Activated T-cell treated with anti-CD3 and anti-CD28 coated beads, Interleukin-2, amount 50 U/mL, for 24 hours (primary cell): ENCODE data around the gene C5.

ENCODE experiments used
- DNase-seq: peaks from one replicate; pipeline ENCODE4 v3.0.0-alpha.2; 2020
- H3K27ac Mint-ChIP-seq: 2 replicates; pipeline ENCODE4 v1.8.0; 2020; ENCODE audit warnings: mild to moderate bottlenecking, mixed read lengths
- H3K27me3 Mint-ChIP-seq: 2 replicates; pipeline ENCODE4 v1.8.0; 2020; ENCODE audit warnings: mixed read lengths
- H3K36me3 Mint-ChIP-seq: 2 replicates; pipeline ENCODE4 v1.8.0; 2020; ENCODE audit warnings: low read depth, mixed read lengths
- H3K4me1 Mint-ChIP-seq: 2 replicates; pipeline ENCODE4 v1.8.0; 2020; ENCODE audit warnings: low read depth, mixed read lengths
- H3K4me3 Mint-ChIP-seq: 2 replicates; pipeline ENCODE4 v1.8.0; 2020; ENCODE audit warnings: mild to moderate bottlenecking, moderate library complexity, mixed read lengths
- H3K9me3 Mint-ChIP-seq: 2 replicates; pipeline ENCODE4 v1.8.0; 2020; ENCODE audit warnings: mixed read lengths

C5 gene

GRCh38 chr9:120949290-120949689 lies 100.8 kb downstream of the C5 start:
- H3K4me1 Mint-ChIP-seq: no peaks in the 10 kb centered on the region
- no peak for DNase-seq
- H3K9me3 Mint-ChIP-seq: no peaks in the 10 kb centered on the region
- H3K36me3 Mint-ChIP-seq: no peaks in the 10 kb centered on the region
- H3K4me3 Mint-ChIP-seq: no peak overlapping the region
- H3K27ac Mint-ChIP-seq: no peak overlapping the region
- H3K27me3 Mint-ChIP-seq: no peaks in the 10 kb centered on the region

- H3K9me3 Mint-ChIP-seq: no peaks in the 10 kb centered on the region
- H3K4me3 Mint-ChIP-seq: no peak overlapping the region
- no peak overlapping the region for H3K27ac Mint-ChIP-seq
- no peaks in the 10 kb centered on the region for H3K27me3 Mint-ChIP-seq
- no peaks in the 10 kb centered on the region for H3K4me1 Mint-ChIP-seq
- no peaks in the 10 kb centered on the region for H3K36me3 Mint-ChIP-seq
- no peak for DNase-seq
Measured at GRCh38 chr9:120948824-120949223, 101.3 kb downstream of the C5 start.

- no peak for DNase-seq
- H3K9me3 Mint-ChIP-seq: no peaks in the 10 kb centered on the region
- no peak overlapping the region for H3K4me3 Mint-ChIP-seq
- no peaks in the 10 kb centered on the region for H3K27me3 Mint-ChIP-seq
- H3K36me3 Mint-ChIP-seq: no peaks in the 10 kb centered on the region
- no peak overlapping the region for H3K27ac Mint-ChIP-seq
- no peaks in the 10 kb centered on the region for H3K4me1 Mint-ChIP-seq
Measured at GRCh38 chr9:120947222-120947621, 102.9 kb downstream of the C5 start.

DNA sequence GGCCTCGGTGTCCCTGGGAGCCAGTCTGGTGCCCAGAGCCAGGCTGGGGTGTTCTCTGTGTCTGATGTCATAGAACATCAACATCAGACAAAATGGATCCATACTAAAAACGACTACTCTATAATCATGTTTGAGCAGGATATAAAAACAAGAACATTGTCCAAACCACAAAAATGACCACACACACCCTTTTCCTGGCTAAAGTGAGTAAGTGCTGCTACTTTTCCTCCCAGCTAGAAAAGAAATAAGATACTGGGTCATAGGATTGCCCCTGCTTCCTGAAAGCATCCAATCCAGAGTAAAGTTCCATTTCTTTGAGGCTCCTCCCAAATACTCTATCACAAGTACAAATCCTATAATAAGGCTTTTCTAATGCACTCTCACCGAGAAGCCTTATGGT lies 103.8 kb downstream of the C5 start:
- Mint-ChIP-seq H3K36me3 (no peaks in the 10 kb centered on the region), H3K27me3 (no peaks in the 10 kb centered on the region), H3K9me3 (no peaks in the 10 kb centered on the region), H3K4me3 (no peak overlapping the region), H3K4me1 (no peaks in the 10 kb centered on the region), H3K27ac (no peak overlapping the region)
- no peak for DNase-seq

GRCh38 chr9:120944948-120945347 lies 105.1 kb downstream of the C5 start:
- H3K27ac Mint-ChIP-seq: no peak overlapping the region

DNA sequence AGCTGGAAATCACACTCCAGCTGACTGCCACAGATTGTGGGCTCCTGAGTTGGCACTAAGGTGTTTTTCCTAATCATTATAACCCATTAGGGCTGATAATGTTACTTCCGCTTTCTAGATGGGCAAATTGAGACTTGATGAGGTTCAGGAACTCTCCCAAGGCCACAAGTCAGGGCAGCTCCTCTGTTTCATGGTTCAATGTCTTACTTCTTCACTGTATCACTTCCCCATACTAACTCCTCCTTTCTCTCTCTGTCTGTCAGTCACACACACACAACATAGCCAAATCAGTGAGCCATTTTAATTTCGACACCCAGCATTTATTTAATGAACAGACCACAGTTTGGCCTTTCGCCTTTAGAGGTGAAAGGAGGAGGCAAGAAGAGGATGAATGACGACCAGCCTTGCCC lies 105.6 kb downstream of the C5 start:
- Mint-ChIP-seq H3K27me3 (no peaks in the 10 kb centered on the region), H3K9me3 (no peaks in the 10 kb centered on the region)

More at GRCh38 chr9:120944948-120945347, 105.1 kb downstream of the C5 start:
- H3K27me3 Mint-ChIP-seq: no peaks in the 10 kb centered on the region
- DNase-seq: no peak
- no peaks in the 10 kb centered on the region for H3K9me3 Mint-ChIP-seq
- H3K4me3 Mint-ChIP-seq: no peak overlapping the region
- no peaks in the 10 kb centered on the region for H3K36me3 Mint-ChIP-seq
- no peaks in the 10 kb centered on the region for H3K4me1 Mint-ChIP-seq

DNA sequence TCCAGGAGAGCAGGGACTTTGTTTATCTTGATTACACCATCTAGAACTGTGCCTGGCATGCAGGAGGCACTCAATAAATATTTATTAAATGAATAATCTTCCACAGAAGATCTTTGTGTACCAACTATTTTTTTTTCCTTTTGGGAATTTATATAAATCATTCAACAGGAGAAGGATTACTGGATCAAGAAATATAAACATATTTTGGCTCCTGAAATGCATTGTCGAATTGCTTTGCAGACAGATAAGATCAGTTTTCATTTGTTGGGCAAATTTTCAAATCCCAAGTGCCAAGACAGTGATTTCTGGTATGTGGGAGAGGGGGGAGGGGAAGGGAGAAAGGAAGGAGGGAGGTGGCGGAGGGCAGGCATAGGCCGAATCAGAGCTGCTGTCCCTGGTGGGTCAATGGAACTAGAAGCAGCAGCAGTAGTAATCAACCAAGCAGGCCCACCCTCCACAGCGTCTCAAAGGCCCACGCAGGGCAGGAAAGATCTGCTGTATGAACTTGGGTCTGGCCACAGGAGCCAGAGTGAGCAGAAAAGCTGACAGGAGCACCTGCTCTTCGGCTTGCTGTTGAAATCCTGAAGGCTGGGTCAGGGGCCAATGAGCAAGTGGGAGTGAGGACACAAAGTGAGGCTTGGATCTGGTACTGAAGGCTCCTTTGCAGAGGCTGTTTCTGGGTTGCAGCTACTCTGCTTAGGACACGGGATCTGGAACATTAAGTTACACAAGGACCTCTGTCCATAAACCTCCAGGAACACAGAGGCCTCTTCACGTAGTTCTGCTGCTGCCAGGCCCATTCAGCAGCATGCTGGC lies 107.7 kb downstream of the C5 start:
- no peak for DNase-seq
- Mint-ChIP-seq H3K9me3 (no peaks in the 10 kb centered on the region), H3K4me3 (no peak overlapping the region), H3K36me3 (no peaks in the 10 kb centered on the region), H3K4me1 (peaks cover 6% of the 10 kb centered on the region), H3K27me3 (no peaks in the 10 kb centered on the region), H3K27ac (no peak overlapping the region)

More for the DNA sequence above, 105.6 kb downstream of the C5 start:
- DNase-seq: no peak
- Mint-ChIP-seq H3K4me1 (no peaks in the 10 kb centered on the region), H3K27ac (no peak overlapping the region), H3K4me3 (no peak overlapping the region), H3K36me3 (no peaks in the 10 kb centered on the region)

- Mint-ChIP-seq H3K27me3 (no peaks in the 10 kb centered on the region), H3K9me3 (no peaks in the 10 kb centered on the region), H3K4me3 (no peak overlapping the region), H3K4me1 (peaks cover 18% of the 10 kb centered on the region), H3K36me3 (no peaks in the 10 kb centered on the region), H3K27ac (no peak overlapping the region)
- DNase-seq: no peak
Measured at GRCh38 chr9:120941046-120941770, 108.9 kb downstream of the C5 start.

- Mint-ChIP-seq H3K27ac (no peak overlapping the region), H3K36me3 (no peaks in the 10 kb centered on the region), H3K9me3 (no peaks in the 10 kb centered on the region), H3K27me3 (no peaks in the 10 kb centered on the region), H3K4me1 (peaks cover 24% of the 10 kb centered on the region), H3K4me3 (no peak overlapping the region)
- DNase-seq: no peak
Measured at GRCh38 chr9:120940573-120940972, 109.5 kb downstream of the C5 start.

- no peak overlapping the region for H3K4me3 Mint-ChIP-seq
- peaks cover 40% of the 10 kb centered on the region for H3K4me1 Mint-ChIP-seq
- no peak for DNase-seq
- no peaks in the 10 kb centered on the region for H3K9me3 Mint-ChIP-seq
- H3K27ac Mint-ChIP-seq: peak overlapping the region; percentile 67
- no peaks in the 10 kb centered on the region for H3K36me3 Mint-ChIP-seq
- H3K27me3 Mint-ChIP-seq: no peaks in the 10 kb centered on the region
Measured at GRCh38 chr9:120938851-120939250, 111.2 kb downstream of the C5 start.

DNA sequence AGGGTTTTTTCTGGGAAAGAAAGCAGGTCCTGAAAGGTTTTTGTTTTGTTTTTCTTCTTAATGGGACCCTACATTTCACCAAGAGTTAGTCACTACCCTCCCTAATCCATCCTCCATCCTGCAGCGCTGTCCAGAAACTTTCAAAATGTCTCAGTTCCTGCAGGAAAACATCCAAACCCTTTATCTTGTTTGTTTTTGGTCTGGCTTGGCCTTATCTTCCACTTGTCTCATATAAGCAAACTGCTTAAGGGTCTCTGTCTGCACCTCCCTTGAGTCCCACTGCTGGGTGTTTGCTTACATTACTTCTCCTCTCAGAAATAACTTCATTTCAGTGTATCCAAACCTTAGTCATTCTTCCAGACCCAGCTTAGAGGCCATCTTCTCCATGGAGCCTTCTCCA lies 112.5 kb downstream of the C5 start:
- Mint-ChIP-seq H3K4me1 (peaks cover 53% of the 10 kb centered on the region), H3K4me3 (no peak overlapping the region), H3K36me3 (no peaks in the 10 kb centered on the region), H3K27ac (peak overlapping the region; percentile 96), H3K27me3 (no peaks in the 10 kb centered on the region), H3K9me3 (no peaks in the 10 kb centered on the region)
- DNase-seq: no peak

DNA sequence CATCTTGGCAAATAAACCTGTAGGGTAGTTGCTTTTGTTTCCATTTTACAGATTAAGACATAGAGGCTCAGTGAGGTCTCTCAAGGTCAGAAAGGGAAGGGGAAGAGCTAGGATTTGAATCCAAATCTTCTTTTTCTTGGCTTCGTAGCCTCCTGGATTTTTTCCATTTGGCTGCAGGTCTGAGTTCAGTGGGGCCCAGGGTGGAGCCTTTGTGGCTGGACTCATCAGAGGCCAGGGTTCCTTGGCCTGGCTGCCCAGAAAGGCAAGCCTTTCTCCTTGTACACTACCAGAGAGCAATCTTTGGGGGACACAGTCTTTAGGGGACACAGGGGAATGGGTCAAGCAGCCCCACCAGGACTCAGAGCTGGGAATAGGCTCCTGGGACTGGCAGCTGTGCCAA lies 112.9 kb downstream of the C5 start:
- Mint-ChIP-seq H3K4me1 (peaks cover 58% of the 10 kb centered on the region), H3K9me3 (no peaks in the 10 kb centered on the region), H3K4me3 (no peak overlapping the region), H3K27me3 (no peaks in the 10 kb centered on the region), H3K27ac (peak overlapping the region; percentile 96), H3K36me3 (no peaks in the 10 kb centered on the region)
- no peak for DNase-seq

GRCh38 chr9:120936764-120937122 lies 113.3 kb downstream of the C5 start:
- no peaks in the 10 kb centered on the region for H3K27me3 Mint-ChIP-seq
- no peaks in the 10 kb centered on the region for H3K9me3 Mint-ChIP-seq
- peaks cover 61% of the 10 kb centered on the region for H3K4me1 Mint-ChIP-seq
- H3K27ac Mint-ChIP-seq: peak overlapping the region; percentile 96
- H3K4me3 Mint-ChIP-seq: peak overlapping the region; percentile 41
- H3K36me3 Mint-ChIP-seq: no peaks in the 10 kb centered on the region
- no peak for DNase-seq

- H3K4me1 Mint-ChIP-seq: peaks cover 67% of the 10 kb centered on the region
- H3K27ac Mint-ChIP-seq: peak overlapping the region; percentile 96
- peak; percentile 93 for DNase-seq
- no peaks in the 10 kb centered on the region for H3K36me3 Mint-ChIP-seq
- H3K4me3 Mint-ChIP-seq: peak overlapping the region; percentile 41
- no peaks in the 10 kb centered on the region for H3K27me3 Mint-ChIP-seq
- H3K9me3 Mint-ChIP-seq: no peaks in the 10 kb centered on the region
Measured at GRCh38 chr9:120936011-120936763, 113.9 kb downstream of the C5 start.
